Activated CD8-positive, alpha-beta memory T cell treated with anti-CD3 and anti-CD28 coated beads for 48 hours (primary cell): Measurements from ENCODE around the gene PPP1R13B.
"Not testable (repeated sequence)": the region's sequence is repeated elsewhere in the genome, so short reads cannot be mapped to it uniquely, and the experiment has no call there.

Source experiments
- DNase-seq, 3 experiments: peaks; one replicate each; pipeline ENCODE4 v3.0.0-alpha.2; 2020; ENCODE audit warnings: low read depth in 2 of 3, low spot score in 2 of 3

The PPP1R13B gene, protein sequence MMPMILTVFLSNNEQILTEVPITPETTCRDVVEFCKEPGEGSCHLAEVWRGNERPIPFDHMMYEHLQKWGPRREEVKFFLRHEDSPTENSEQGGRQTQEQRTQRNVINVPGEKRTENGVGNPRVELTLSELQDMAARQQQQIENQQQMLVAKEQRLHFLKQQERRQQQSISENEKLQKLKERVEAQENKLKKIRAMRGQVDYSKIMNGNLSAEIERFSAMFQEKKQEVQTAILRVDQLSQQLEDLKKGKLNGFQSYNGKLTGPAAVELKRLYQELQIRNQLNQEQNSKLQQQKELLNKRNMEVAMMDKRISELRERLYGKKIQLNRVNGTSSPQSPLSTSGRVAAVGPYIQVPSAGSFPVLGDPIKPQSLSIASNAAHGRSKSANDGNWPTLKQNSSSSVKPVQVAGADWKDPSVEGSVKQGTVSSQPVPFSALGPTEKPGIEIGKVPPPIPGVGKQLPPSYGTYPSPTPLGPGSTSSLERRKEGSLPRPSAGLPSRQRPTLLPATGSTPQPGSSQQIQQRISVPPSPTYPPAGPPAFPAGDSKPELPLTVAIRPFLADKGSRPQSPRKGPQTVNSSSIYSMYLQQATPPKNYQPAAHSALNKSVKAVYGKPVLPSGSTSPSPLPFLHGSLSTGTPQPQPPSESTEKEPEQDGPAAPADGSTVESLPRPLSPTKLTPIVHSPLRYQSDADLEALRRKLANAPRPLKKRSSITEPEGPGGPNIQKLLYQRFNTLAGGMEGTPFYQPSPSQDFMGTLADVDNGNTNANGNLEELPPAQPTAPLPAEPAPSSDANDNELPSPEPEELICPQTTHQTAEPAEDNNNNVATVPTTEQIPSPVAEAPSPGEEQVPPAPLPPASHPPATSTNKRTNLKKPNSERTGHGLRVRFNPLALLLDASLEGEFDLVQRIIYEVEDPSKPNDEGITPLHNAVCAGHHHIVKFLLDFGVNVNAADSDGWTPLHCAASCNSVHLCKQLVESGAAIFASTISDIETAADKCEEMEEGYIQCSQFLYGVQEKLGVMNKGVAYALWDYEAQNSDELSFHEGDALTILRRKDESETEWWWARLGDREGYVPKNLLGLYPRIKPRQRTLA

DNA sequence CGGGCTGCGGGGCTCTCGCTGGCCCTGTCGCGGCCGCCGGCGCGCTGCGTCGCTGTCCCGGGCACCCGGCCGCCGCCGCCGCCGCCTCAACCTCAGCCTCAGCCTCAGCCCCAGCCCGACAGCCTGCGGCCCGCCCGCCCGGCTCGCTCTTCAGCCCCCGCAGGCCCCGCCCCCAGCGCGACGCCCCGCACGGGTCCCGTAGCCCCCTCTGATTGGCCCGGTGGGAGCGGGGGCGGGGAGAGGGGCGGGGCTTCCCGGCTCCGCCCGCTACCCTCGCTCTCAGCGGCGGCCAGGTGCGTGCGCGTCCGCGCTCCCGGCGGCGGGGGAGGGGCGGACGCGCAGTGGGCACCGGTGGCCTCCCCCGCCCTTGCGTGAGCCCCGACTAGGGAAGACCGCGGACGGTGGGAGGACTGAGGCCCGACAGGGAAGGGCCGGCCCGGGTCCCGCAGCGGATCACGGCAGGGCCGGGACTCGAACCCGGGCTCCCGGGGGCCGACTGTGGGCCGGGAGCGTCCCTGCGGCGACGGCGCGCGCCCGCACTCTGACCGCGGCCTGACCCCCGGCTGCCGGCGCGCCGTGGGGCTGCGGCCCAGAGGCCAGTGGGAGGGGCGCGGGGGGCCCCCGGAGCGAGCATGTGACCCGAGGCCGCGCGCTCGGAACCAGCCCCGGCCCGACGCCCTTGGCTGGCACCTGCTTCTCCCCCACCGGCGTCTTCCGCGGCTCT, at the start of gene PPP1R13B:
TSS of gene PPP1R13B (minus strand) at position 125 of the 724 bp plus-strand sequence. CDS start 268 bp downstream, outside the sequence.
- DNase-seq: peak; percentile 86 to 91 (median 88)

DNA sequence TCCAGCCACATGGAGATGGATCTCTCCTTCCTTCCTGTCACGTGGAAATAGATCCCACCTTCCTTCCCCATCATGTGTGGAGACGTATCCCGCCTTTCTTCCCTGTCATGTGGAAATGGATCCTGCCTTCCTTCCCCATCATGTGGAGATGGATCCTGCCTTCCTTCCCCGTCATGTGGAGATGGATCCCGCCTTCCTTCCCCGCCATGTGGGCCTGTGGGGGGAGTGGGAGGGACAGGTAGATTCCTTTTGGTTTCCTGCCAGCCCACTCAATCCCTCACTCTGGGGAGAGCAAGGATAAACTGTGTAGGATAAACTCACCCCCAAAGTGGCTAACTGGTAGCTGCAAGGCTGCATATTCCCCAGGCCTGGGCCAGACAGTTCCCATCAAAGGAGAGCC, 49.2 kb upstream of the PPP1R13B start:
- no peak for DNase-seq

DNA sequence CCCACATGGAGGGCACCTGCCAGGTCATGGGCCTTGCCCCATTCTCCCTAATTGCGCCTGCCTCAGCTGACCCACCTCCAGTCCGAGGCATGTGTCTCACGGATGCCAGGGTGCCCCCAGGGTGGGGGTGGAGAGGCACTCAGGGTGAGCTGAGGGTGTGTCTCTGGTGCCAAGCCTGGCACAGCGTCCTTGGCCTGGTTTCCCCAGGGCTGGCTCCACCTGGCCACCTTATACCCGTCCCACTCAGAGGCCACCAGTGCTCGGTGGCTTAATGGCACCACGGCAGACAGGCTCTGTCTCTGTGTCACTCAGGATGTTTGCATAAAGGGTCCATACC, 47.3 kb upstream of the PPP1R13B start:
- DNase-seq: no peak

DNA sequence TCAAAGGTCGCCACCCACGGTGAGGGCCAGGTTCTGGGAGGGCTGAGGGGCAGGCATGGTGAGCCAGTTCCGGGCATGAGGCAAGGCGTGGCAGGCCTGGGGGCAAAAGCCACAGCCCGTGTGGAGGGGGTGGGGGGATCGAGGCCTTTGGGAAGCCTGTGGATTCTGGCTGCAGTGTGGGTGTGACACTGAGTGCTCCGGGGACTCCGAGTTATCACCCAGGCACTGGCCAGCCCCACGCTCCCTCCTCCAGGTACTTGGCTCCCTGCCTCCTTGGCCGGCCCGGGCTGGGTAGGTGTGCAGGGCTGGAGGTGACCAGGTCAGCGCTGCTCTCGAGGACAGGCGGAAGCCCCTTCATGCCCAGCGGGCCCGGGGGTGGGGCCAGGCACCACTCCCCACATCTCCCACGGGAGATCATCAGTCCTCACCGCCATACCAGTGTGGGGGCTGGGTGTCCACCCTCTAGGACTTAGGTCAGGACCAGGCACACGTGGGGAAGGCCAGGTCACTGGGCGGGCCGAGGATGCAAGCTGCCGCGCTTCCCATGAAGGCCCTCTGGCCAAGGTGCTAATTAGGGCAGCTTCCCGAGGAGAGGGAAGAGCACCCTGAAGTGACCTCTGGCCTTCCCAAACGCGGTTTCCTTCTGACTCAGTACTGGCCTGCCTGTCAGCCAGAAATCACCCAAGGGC, 46.8 kb upstream of the PPP1R13B start:
- DNase-seq: no peak

DNA sequence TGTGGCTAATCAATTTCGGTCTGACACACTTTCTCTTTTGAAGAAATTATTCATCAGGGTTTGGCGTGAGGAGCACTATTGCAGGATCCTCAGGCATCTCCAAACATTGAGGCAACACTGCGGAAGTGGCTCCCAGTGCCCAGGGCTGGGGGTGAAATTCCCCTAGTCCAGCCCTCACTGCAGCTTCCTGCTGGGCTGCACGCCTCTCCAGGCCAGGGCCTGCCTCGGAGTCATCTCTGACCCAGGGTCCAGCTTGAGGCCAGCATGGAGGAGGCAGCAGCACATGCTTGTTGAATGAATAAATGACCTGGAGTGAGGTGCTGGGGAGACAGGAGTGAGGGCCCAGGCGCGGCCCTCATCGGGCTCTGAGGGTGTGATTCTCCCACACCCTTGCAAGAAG, 44.9 kb upstream of the PPP1R13B start:
- DNase-seq: no peak

DNA sequence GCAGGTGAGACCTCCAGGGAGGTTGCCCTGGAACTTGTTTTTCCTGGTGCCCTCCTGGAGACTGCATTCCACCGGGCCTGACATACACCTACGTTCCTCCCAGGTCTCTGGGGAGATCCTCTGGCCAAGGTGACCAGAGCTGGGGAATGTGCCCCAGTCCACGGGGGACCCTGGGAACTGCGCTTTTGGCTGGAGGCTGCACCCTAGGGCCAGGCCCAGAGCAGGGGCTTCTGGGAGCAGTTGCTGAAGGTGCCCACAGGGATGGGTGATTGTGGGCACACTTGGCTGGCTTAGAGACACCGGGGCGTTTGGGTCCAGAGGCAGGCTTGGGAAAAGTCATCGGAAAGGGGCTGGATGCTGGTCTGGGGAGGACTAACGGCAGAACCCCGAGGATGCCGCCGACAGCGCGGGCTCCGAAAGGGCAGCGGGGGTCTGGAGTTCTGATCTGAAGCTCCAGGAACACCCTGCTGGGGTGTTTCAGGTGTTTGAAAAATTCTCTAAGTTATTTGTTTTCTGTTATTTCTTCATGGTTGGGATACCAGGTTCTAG, 44.4 kb upstream of the PPP1R13B start:
- DNase-seq: no peak

DNA sequence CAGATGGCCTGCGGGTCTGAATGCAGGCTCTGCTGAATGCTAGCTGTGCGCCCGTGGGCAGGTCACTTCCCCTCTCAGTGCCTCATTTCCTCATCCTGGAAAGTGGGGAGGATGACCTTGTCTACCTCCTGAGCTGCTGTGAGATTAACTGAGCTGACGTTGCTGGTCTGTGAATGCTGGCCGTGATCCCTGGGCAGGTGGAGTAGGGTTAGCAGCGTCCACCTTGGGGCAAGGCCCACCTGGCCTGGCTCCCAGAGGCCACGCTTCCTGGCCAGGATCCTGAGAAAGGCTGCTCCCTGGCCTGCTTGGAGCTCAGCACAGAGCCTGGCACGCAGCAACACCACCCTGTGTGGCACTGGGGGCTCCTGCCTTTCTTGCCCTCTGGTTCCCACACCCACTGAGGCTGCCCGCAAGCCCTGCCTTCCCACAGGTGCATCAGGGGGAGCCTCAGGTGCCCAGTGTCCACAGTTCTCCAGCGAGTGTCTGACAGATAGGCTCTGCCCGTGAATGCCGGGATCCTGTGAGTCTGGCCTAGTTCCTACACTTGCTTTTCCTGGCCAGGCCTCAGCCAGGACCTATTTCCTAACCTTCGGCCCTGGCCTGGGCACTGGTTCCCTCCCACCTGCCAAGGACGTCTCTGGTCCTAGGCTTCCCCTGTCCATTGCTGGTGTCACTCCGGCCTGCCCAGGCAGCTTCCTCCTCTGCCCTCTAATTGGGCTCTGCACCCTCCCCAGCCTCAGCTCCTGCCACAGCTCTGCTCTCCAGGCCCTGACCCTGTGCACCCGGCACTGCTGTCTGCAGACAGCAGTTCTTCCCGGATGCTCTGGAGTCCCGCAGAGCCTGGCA, 43.7 kb upstream of the PPP1R13B start:
- DNase-seq: no peak

DNA sequence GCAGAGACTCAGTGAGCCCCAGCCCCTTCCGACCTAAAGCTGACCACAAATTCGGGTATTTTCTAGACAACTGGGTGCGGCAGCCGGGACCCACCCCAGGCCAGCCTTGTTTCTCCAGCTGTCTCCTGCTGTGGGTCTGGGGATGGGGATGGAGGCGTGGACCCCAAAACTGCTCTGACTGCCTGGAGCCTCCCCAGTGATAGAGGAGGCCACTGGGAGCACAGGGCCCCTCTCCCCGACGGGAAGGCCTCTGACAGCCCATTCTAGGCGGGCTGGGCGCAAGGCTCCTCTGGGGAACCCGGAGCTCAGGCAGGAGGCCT, 42.6 kb upstream of the PPP1R13B start:
- no peak for DNase-seq

DNA sequence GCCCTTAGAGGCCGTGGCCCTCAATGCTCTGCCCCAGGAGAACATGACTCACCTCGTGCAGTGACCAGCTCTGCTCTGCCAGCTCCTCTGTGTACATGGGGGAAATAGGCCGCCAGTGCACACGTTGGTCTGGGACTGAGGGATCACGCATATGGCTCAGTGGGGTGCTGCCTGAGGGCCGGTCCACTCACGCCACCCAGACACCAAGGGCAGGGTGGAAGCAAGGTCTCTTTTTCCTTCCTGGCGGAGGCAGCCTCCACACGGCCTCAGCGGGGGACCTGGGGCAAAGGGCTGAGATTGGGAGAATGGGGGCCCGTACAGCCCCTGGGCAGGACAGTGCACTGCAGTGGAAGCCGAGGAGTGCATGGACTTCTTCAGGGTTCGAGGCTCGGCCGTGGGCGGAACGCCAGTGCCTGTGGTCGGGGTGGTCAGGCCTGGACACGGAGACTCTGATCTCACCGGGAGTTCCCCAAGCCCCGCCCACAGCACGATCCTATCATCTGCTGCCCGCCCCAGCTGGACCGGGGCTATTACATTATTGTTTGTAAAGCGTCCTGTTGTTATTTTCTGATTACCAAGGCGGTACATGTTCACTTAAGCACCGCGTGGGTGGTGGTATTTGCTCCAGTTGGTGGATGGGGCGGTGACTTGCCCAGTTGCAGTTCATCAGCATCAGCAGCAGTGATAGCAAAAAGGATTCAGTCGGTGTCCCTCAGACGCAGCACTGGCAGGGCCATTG, 42.1 kb upstream of the PPP1R13B start:
- DNase-seq: no peak

DNA sequence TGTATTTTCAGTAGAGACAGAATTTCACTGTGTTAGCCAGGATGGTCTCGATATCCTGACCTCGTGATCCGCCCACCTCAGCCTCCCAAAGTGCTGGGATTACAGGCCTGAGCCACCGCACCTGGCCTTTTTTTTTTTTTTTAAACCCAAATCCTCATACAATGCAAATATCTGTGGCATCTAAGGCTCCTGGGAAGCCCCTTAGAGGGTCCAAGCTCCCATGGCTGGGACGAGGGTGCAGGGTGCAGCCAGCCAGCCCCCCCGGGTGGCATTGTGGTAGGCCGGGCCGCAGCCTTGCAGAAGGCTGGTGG, 41.6 kb upstream of the PPP1R13B start:
- DNase-seq: not testable (repeated sequence)

DNA sequence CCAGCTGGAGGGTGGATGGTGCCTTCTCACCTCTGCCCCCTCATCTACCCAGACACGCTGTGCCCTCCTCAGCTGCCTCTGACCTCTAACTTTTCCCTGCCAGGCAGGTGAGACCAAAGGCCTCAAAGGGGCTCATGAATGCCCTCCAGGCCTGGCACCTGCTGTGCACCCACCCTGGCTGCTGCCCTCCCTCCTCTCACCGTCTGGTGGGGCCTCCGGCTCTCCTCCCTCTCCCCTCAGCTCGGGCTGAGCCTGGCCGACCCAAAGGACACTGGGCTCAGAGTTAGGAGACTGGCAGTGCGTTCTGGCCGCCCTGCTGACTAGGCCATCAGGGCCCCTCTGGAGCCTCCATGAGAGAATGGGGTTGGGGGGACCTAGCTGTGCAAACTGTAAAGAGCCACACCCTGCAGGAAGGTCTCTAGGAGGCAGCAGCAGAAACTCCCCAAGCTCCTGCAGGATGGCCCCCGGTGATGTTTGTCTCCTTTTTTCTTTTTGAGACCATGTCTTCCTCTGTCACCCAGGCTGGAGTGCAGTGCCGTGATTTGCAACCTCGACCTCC, 40.3 kb upstream of the PPP1R13B start:
- DNase-seq: no peak

DNA sequence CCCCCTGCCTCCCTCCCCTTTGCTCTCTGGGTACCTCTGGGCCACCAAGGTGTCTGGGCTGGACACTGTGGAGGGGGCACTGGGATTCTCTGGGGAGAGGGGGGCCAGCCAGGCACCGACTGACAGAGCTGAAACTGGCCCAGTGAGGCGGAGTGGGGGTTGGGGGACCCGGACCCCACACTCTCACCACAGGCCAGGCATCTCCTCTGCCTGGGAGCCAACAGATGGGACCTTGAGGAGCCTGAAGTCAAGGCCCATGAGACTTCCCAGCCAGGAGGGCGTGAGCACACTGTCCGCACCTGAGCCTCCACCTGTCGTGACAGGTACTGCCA, 39.8 kb upstream of the PPP1R13B start:
- no peak for DNase-seq

DNA sequence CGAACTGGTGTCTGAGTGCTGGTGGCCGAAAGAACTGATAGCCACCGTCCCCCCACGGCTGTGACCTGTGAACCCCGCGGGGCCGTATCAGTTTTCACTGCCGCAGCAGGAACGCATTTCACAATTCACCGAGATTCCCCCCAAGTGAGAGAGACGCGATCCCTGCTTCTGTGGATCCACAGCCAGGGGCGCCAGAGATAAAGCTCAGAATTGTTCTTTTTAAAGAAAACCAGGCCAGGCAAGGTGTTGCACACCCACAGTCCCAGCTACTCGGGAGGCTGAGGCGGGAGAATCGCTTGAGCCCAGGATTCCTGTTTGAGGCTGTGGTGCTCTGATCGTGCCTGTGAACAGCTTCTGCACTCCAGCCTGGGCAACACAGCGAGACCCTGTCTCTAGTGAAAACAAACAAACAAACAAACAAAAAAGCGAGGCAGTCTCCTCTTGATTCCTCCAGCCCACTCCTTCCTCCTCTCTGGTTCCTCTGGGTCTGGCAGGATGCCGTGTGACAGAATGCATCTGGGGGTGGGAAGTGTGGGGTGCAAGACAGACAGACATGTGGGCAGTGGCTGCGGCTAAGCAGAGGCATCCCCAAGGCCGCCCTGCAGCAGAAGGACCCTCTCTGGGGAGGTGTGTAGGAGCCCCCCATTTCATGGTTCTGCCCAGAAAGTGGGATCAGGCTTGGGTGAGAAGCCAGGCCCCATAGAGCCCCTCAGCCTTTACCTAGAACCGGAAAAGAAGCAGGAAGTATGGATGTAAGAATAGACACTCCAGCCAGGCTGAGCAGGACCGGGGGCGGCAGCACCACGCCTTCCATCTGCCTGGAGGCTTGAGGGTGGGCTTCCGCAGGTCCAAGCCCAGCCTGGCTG, 39.2 kb upstream of the PPP1R13B start:
- DNase-seq: no peak

DNA sequence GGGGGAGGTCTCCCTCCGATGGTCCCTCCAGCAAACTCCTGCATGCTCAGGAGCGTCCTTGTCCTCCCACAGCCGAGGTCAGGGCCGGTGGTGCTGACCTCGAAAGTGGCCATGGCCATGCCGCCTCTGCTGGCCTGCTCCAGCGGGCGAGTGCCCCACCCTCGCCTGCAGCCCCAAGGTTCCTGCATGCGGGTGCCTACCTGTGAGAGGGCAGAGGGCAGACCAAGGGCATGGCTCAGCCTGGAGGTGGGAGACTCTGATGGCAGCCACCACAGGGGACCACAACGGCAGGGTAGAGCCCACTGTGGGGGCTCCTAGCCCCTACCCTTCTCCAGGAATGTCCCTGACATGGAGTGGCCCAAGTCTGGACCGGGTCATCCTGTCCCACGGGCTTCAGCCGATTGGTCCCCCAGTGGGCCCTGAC, 38.1 kb upstream of the PPP1R13B start:
- DNase-seq: no peak

DNA sequence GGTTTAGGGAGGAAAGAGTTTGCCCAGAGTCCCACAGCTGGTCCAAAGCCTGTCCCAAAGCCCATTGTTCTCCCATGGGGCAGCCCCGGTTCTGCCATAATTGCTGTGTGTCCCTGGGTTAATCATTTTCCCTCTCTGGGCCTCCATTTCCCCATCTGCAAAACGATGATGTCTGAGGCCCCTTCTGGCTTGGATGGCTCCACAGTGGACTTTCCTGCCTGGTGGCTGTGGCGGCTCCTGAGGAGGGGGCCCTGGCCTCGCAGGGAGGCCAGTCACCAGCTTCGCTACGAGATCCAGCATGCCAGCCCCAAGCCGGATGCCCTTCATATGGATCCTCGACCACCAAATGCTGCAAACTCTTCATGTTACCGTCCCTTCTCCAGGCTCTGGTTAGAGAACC, 37.5 kb upstream of the PPP1R13B start:
- no peak for DNase-seq

DNA sequence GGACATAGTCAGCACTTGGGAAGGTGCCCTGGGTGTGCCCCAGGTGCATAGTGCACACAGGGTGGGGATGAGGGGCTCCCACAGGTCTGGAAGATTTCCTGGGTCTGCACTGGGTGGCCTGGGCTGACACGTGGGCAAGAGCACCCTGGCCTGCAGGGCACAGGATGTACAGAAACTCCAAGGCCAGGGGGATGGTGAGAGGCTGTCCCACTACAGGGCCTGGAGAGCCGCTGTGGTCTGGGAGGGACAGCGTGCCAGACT, 35.8 kb upstream of the PPP1R13B start:
- no peak for DNase-seq

DNA sequence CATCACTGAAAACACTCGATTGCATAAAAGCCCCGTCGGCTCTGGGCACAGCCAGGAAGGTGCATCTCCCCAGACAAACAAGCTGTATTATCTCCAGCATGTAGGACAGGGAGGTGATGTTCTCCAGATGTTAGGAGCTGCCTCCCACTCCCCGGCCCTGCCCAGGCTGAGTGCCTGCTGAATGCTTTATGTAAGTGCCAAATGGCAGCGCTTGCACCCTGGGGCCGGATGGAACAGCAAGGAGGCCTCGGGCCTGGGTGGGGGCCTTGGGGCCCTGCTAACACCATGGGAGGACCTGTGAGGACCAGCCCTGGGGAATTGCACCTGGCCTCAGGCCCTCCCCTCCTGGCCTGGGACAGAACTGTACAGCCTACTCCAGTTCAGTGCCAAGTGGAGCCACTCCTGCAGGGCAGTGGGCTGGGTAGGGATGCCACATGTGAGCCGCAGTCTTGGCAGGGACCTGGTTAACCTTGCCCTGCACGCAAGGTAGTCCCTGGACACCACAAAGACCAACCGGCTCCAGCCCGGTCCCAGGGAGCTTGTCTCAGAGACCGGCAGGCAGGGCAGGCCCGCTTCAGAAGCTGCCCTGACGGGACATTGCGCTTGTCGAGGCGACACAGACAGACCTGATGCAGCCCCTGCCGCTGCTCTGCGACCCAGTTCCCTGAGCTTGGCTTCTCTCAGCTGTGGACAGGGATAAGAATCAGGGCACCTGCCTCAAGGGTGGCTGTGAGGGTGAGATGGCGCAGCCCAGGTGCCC, 35.3 kb upstream of the PPP1R13B start:
- no peak for DNase-seq
